Parathyroid adenoma (tissue), 2 donors: ENCODE data around the gene SENP5.
A peak's percentile ranks its signal among the peaks of the same experiment; 100 is the strongest.

ENCODE experiments used
- H2AFZ ChIP-seq: fragments of 300-600 bp; sonication (generic); one replicate; pipeline ENCODE4 v1.7.0; 2017; ENCODE audit warnings: antibody characterized with exemption, mild to moderate bottlenecking
- H3K27ac ChIP-seq: fragments of 300-600 bp; sonication (generic); one replicate; pipeline ENCODE4 v1.7.0; 2017
- H3K27me3 ChIP-seq: fragments of 300-600 bp; sonication (generic); one replicate; pipeline ENCODE4 v1.7.0; 2017; ENCODE audit warnings: low read length; ENCODE audit not compliant: control insufficient read depth, insufficient read depth
- H3K36me3 ChIP-seq: fragments of 300-600 bp; sonication (generic); one replicate; pipeline ENCODE4 v1.7.0; 2017; ENCODE audit warnings: low read length; ENCODE audit not compliant: control insufficient read depth, insufficient read depth
- H3K4me1 ChIP-seq: fragments of 300-600 bp; sonication (generic); one replicate; pipeline ENCODE4 v1.7.0; 2017; ENCODE audit warnings: control low read depth
- H3K4me2 ChIP-seq: fragments of 300-600 bp; sonication (generic); one replicate; pipeline ENCODE4 v1.7.0; 2017; ENCODE audit warnings: low read length
- H3K4me3 ChIP-seq: fragments of 300-600 bp; sonication (generic); one replicate; pipeline ENCODE4 v1.7.0; 2017; ENCODE audit warnings: low read depth, low read length
- H3K79me2 ChIP-seq: fragments of 300-600 bp; sonication (generic); one replicate; pipeline ENCODE4 v1.7.0; 2017; ENCODE audit warnings: control low read depth
- H3K9ac ChIP-seq: fragments of 300-600 bp; sonication (generic); one replicate; pipeline ENCODE4 v1.7.0; 2017; ENCODE audit warnings: mild to moderate bottlenecking
- H3K9me3 ChIP-seq: fragments of 300-600 bp; sonication (generic); one replicate; pipeline ENCODE4 v1.7.0; 2017; ENCODE audit warnings: low read length; ENCODE audit not compliant: control insufficient read depth
- CTCF ChIP-seq: fragments of 300-600 bp; sonication (generic); IDR thresholded peaks from one replicate; pipeline ENCODE4 v1.7.0; 2017; ENCODE audit warnings: antibody characterized with exemption, mild to moderate bottlenecking
- donor health status: primary hyperparathyroidism.

The SENP5 gene

GRCh38 chr3:196965804-196966173, 98.1 kb downstream of the SENP5 start:
- H3K9me3 ChIP-seq: no peaks in the 10 kb centered on the region
- H2AFZ ChIP-seq: no peak overlapping the region
- TF ChIP-seq CTCF: no peak
- no peaks in the 10 kb centered on the region for H3K27me3 ChIP-seq
- H3K36me3 ChIP-seq: no peaks in the 10 kb centered on the region
- no peak overlapping the region for H3K4me2 ChIP-seq
- no peak overlapping the region for H3K4me3 ChIP-seq
- no peak overlapping the region for H3K9ac ChIP-seq
- H3K4me1 ChIP-seq: peaks cover 4% of the 10 kb centered on the region
- H3K79me2 ChIP-seq: peaks cover 3% of the 10 kb centered on the region
- no peak overlapping the region for H3K27ac ChIP-seq

GRCh38 chr3:196966526-196967401, 99.0 kb downstream of the SENP5 start:
- Histone ChIP-seq H3K9me3 (no peaks in the 10 kb centered on the region), H3K4me2 (no peak overlapping the region), H3K4me1 (peaks cover 4% of the 10 kb centered on the region), H3K79me2 (peaks cover 3% of the 10 kb centered on the region), H3K9ac (no peak overlapping the region), H2AFZ (no peak overlapping the region), H3K4me3 (no peak overlapping the region), H3K27me3 (no peaks in the 10 kb centered on the region), H3K27ac (no peak overlapping the region), H3K36me3 (no peaks in the 10 kb centered on the region)
- TF ChIP-seq CTCF: no peak

- Histone ChIP-seq H3K9ac (no peak overlapping the region), H3K79me2 (peaks cover 3% of the 10 kb centered on the region), H2AFZ (peak overlapping the region; percentile 97), H3K27ac (no peak overlapping the region), H3K4me3 (peak overlapping the region; percentile 63), H3K9me3 (no peaks in the 10 kb centered on the region), H3K4me2 (peak overlapping the region; percentile 98), H3K27me3 (no peaks in the 10 kb centered on the region), H3K36me3 (no peaks in the 10 kb centered on the region), H3K4me1 (peaks cover 4% of the 10 kb centered on the region)
- TF ChIP-seq CTCF: no peak
Observed at GRCh38 chr3:196967412-196968232, 99.9 kb downstream of the SENP5 start.

- no peaks in the 10 kb centered on the region for H3K36me3 ChIP-seq
- no peak for TF ChIP-seq CTCF
- H3K9ac ChIP-seq: peak within 1 kb of the TSS; percentile 53
- H3K27me3 ChIP-seq: no peaks in the 10 kb centered on the region
- peaks cover 4% of the 10 kb centered on the region for H3K4me1 ChIP-seq
- H3K79me2 ChIP-seq: peaks cover 3% of the 10 kb centered on the region
- peak within 1 kb of the TSS; percentile 59 for H3K27ac ChIP-seq
- no peaks in the 10 kb centered on the region for H3K9me3 ChIP-seq
- peak within 1 kb of the TSS; percentile 63 for H3K4me3 ChIP-seq
- peak within 1 kb of the TSS; percentile 98 for H3K4me2 ChIP-seq
- peak within 1 kb of the TSS; percentile 97 for H2AFZ ChIP-seq
Observed at GRCh38 chr3:196968233-196969133, 100.8 kb downstream of the SENP5 start, which contains the start of gene PIGZ. Gene PIGZ (minus strand): TSS chr3:196968833. CDS start chr3:196952031, 16,802 bp downstream.
